HL-60/S4 treated with phorbol 12-myristate 13-acetate at 8.2 ng/mL for 4 days and 3 days (cell line): Measurements from ENCODE around the gene C4orf33.
"Not testable (repeated sequence)": the region's sequence is repeated elsewhere in the genome, so short reads cannot be mapped to it uniquely, and the experiment has no call there.

ENCODE experiments used
- in situ Hi-C: fragments of 300-500 bp; cut with MboI; formaldehyde crosslinking; loops from 2 replicates; pipeline ENCODE4 v1.15.0; 2022; ENCODE audit warnings: low sequenced_read_pairs

The C4orf33 gene

GRCh38 chr4:129126614-129127013 is 30.7 kb downstream of the C4orf33 start:
- in situ Hi-C loops = not testable (repeated sequence)

GRCh38 chr4:129129143-129129542 is 33.2 kb downstream of the C4orf33 start:
- in situ Hi-C loops = no loop called here

- in situ Hi-C loops = no loop called here
Measured at GRCh38 chr4:129131343-129131742, 35.4 kb downstream of the C4orf33 start.

GRCh38 chr4:129136433-129136832 is 40.5 kb downstream of the C4orf33 start:
- in situ Hi-C loops = no loop called here

- in situ Hi-C loops = no loop called here
Measured at GRCh38 chr4:129138810-129139496, 43.0 kb downstream of the C4orf33 start.

- in situ Hi-C loops = no loop called here
Measured at GRCh38 chr4:129140521-129140920, 44.6 kb downstream of the C4orf33 start.

GRCh38 chr4:129143359-129143758 is 47.4 kb downstream of the C4orf33 start:
- in situ Hi-C loops = no loop called here

GRCh38 chr4:129144755-129145206 is 48.8 kb downstream of the C4orf33 start:
- in situ Hi-C loops = no loop called here

- in situ Hi-C loops = no loop called here
Measured at GRCh38 chr4:129145222-129145730, 49.3 kb downstream of the C4orf33 start.

GRCh38 chr4:129146639-129147038 is 50.7 kb downstream of the C4orf33 start:
- in situ Hi-C loops = no loop called here

- in situ Hi-C loops = no loop called here
Measured at GRCh38 chr4:129148892-129149291, 52.9 kb downstream of the C4orf33 start.

GRCh38 chr4:129149906-129150305 is 54.0 kb downstream of the C4orf33 start:
- in situ Hi-C loops = no loop called here

GRCh38 chr4:129152350-129152749 is 56.4 kb downstream of the C4orf33 start:
- in situ Hi-C loops = no loop called here

- in situ Hi-C loops = no loop called here
Measured at GRCh38 chr4:129153700-129154099, 57.7 kb downstream of the C4orf33 start.

GRCh38 chr4:129162450-129162849 is 66.5 kb downstream of the C4orf33 start:
- in situ Hi-C loops = no loop called here

- in situ Hi-C loops = no loop called here
Measured at GRCh38 chr4:129163427-129163826, 67.5 kb downstream of the C4orf33 start.

GRCh38 chr4:129164243-129164642 is 68.3 kb downstream of the C4orf33 start:
- in situ Hi-C loops = no loop called here
